Ovary (tissue), 3 donors: Measurements from ENCODE around the gene RWDD4.

ENCODE experiments used
- CTCF ChIP-seq, 3 donors: fragments of 450-650 bp in 2 of 3; fragments of 200-600 bp in 1 of 3; IDR thresholded peaks; one replicate each; pipeline versions ENCODE4 v1.5.1 to v1.8.0; 2016 to 2022; ENCODE audit warnings: antibody characterized with exemption in 3 of 3, mild to moderate bottlenecking in 1 of 3
- EP300 ChIP-seq: sonication (generic); formaldehyde crosslinking; IDR thresholded peaks from one replicate; pipeline ENCODE4 v1.6.1; 2017; ENCODE audit warnings: antibody characterized with exemption
- POLR2A ChIP-seq: fragments of 450-650 bp; IDR thresholded peaks from one replicate; pipeline ENCODE4 v1.6.1; 2017; ENCODE audit warnings: antibody characterized with exemption, mild to moderate bottlenecking, moderate library complexity
- donor health status: DM: no; HTN: no; CAD: no.

- TF ChIP-seq EP300: no peak
- peak in 2 of 3 donors; percentile 80 to 82 for TF ChIP-seq CTCF (IDR thresholded peaks at IDR 0.05)
- peak; percentile 94 for TF ChIP-seq POLR2A
Measured at GRCh38 chr4:183659029-183659871, at the start of gene RWDD4, which contains the start of gene TRAPPC11.
